ENCODE results near the gene ELL.

Gene ELL

DNA sequence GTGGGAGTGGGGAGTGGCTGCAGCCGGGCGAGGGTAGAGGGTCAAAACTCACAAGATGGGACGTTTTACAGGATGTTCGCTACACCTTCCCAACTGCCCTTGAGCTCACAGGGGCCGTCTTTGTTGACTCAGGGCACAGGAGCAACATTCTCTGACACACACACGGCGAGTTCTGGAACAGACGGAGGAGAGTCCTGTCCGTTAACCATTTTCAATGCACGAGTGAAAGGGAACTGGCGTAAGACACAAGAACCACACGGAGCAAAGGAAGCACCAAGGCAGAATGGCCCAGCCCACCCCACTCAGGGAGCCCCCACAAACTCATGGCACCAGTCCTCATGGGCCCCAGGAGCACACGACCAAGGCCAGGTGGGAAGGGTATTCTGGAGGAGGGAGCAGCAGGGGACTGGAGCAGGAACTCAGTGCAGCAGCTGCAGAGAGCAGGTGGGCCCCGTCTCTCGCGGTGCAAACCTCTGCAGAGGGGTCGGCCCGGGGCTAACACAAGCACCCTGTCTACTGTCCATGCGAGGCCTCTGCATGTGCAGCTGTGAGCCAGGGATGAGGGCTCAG lies 46.0 kb downstream of the ELL start:
- Histone ChIP-seq H3K27me3 (ENCODE audit: insufficient read depth, low read depth, severe bottlenecking) (no peaks in the 10 kb centered on the region), H3K36me3 (0 out of 2 replicates have a peak, but pooled peaks cover under 1% of the 10 kb centered on the region), H3K4me3 (ENCODE audit: low read depth, low read length) (no peak overlapping the region), H3K27ac (no peak overlapping the region), H3K9me3 (ENCODE audit: severe bottlenecking) (no peaks in the 10 kb centered on the region)
- TF ChIP-seq, protein P1, sequence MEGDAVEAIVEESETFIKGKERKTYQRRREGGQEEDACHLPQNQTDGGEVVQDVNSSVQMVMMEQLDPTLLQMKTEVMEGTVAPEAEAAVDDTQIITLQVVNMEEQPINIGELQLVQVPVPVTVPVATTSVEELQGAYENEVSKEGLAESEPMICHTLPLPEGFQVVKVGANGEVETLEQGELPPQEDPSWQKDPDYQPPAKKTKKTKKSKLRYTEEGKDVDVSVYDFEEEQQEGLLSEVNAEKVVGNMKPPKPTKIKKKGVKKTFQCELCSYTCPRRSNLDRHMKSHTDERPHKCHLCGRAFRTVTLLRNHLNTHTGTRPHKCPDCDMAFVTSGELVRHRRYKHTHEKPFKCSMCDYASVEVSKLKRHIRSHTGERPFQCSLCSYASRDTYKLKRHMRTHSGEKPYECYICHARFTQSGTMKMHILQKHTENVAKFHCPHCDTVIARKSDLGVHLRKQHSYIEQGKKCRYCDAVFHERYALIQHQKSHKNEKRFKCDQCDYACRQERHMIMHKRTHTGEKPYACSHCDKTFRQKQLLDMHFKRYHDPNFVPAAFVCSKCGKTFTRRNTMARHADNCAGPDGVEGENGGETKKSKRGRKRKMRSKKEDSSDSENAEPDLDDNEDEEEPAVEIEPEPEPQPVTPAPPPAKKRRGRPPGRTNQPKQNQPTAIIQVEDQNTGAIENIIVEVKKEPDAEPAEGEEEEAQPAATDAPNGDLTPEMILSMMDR (IDR thresholded peaks at IDR 0.05; ENCODE audit: low read depth, low read length), result no peak
- DNase-seq, result no peak

DNA sequence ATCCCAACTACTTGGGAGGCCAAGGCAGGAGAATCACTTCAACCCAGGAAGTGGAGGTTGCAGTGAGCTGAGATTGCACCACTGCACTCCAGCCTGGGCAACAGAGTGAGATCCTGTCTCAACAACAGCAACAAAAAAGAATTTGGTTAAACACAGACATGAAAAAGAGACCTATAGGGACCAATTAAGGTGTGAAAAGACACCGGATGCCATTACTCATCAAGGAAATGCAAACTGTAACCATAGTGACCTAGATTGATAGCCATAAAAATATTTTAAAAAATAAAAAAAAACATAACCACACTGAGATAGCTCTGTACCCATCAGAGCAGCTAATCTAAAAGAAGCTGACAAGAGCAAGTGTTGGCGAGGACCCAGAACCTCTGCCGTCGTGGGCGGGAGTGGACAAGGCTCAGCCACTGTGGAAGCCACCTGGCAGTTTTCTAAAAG lies 46.8 kb downstream of the ELL start:
- H3K27me3 ChIP-seq (ENCODE audit: insufficient read depth, low read depth, severe bottlenecking), result no peaks in the 10 kb centered on the region
- no peak overlapping the region for H3K4me3 ChIP-seq (ENCODE audit: low read depth, low read length)
- H3K27ac ChIP-seq, result no peak overlapping the region
- H3K36me3 ChIP-seq, result 0 out of 2 replicates have a peak, but pooled peaks cover 6% of the 10 kb centered on the region
- TF ChIP-seq, protein P1 (IDR thresholded peaks at IDR 0.05; ENCODE audit: low read depth, low read length), result no peak
- DNase-seq, result no peak
- H3K9me3 ChIP-seq (ENCODE audit: severe bottlenecking), result no peaks in the 10 kb centered on the region

DNA sequence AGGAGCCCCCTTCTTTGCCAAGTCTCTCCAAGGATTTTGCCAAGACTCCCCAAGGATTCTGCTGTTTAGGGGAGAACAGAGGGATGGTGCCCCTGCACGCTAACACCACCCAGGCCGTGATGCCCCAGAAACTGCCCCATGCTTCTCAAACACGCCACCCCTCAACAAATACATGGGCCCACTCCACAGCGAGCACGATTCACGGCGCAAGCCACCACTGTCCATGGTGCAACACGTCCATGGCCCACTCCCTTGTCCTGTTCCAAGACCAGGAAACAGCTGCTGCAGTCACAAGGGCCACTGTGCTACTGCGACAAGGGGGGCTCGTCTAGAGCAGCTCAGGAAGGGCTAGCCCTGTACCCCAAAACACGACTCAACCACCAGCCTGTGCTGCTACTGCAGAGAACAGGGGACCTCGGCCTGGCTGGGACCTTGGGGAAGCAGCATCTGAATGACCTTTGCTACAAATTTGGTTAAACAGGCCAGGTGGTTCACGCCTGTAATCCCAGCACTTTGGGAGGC lies 47.4 kb downstream of the ELL start:
- Histone ChIP-seq H3K9me3 (ENCODE audit: severe bottlenecking) (no peaks in the 10 kb centered on the region), H3K27ac (no peak overlapping the region), H3K36me3 (0 out of 2 replicates have a peak, but pooled peaks cover 6% of the 10 kb centered on the region), H3K4me3 (ENCODE audit: low read depth, low read length) (no peak overlapping the region), H3K27me3 (ENCODE audit: insufficient read depth, low read depth, severe bottlenecking) (no peaks in the 10 kb centered on the region)
- TF ChIP-seq, protein P1 (IDR thresholded peaks at IDR 0.05; ENCODE audit: low read depth, low read length), result no peak
- DNase-seq, result no peak

DNA sequence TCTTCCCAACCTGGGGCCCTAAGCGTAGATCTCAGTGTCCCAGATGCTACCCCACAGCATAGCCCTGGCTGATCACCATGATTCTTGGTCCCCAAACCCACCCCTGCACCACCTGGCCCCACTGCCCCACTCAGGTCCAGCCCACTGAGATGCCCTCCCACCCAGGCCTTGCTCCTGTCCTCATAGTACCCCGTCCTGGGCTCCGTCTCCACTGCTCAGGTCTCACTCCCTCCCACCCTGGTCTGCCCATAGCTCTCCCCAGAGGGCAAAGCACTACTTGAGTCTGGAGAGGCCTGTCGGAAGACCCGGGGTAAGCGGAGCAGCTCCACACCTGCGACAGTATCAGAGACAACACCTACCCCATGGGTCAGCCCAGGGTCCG lies 48.2 kb downstream of the ELL start:
- H3K36me3 ChIP-seq, result 0 out of 2 replicates have a peak, but pooled peaks cover 8% of the 10 kb centered on the region
- no peaks in the 10 kb centered on the region for H3K9me3 ChIP-seq (ENCODE audit: severe bottlenecking)
- no peak overlapping the region for H3K27ac ChIP-seq
- no peak overlapping the region for H3K4me3 ChIP-seq (ENCODE audit: low read depth, low read length)
- no peak for DNase-seq
- H3K27me3 ChIP-seq (ENCODE audit: insufficient read depth, low read depth, severe bottlenecking), result no peaks in the 10 kb centered on the region
- TF ChIP-seq, protein P1 (IDR thresholded peaks at IDR 0.05; ENCODE audit: low read depth, low read length), result no peak

DNA sequence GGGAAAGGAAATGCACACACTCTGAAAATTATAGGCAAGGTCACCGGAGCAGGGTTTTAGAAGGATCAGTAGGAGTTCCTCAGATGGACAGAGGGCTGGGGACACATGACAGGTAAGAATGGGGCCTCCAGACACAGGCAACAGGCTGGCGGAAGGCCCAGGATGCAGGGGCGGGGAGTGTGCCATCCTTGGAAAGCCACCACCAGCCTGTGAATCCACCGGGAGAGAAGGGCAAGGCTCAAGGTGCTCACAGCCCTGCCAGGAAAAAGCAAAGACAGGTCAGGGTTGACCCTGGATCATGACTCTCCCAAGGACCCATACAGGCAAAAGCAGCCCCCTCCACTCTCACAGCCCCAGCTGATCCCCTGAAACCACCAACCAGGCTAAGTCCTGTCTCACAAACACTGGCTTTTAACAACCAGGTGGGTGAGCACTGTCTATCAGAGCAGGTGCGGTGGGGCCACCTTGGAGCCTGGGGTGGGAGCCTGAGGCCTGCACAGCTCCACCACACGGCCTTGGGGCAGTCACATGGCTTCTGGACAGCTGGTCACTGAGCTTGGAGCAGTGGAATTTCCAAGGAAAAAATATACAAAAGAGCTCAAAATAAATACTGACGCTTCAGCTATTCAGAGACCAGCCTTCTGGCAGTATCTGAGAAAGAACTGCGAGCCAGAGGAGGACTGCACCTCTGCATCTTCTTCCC lies 48.7 kb downstream of the ELL start:
- no peak for DNase-seq
- TF ChIP-seq, protein P1 (IDR thresholded peaks at IDR 0.05; ENCODE audit: low read depth, low read length), result no peak
- Histone ChIP-seq H3K9me3 (ENCODE audit: severe bottlenecking) (no peaks in the 10 kb centered on the region), H3K4me3 (ENCODE audit: low read depth, low read length) (no peak overlapping the region), H3K36me3 (0 out of 2 replicates have a peak, but pooled peaks cover 8% of the 10 kb centered on the region), H3K27ac (no peak overlapping the region), H3K27me3 (ENCODE audit: insufficient read depth, low read depth, severe bottlenecking) (no peaks in the 10 kb centered on the region)
